Type B pancreatic cell (in vitro differentiated cells): ENCODE measurements around the gene DLEC1. TPM values are rescaled to one million over a fixed set of nuclear protein-coding genes. Genes with fewer than 3 reads are reported as not detected.

Source experiments
- DNase-seq: peaks from one replicate; pipeline ENCODE4 v3.0.0; 2021; ENCODE audit warnings: mixed read lengths; ENCODE audit not compliant: unreplicated experiment; ENCODE audit errors: extremely low spot score
- H3K27ac Mint-ChIP-seq: 2 replicates; pipeline ENCODE4 v1.8.0; 2021; ENCODE audit warnings: mild to moderate bottlenecking, mixed read lengths
- H3K27me3 Mint-ChIP-seq: 2 replicates; pipeline ENCODE4 v1.8.0; 2021; ENCODE audit warnings: mixed read lengths
- H3K36me3 Mint-ChIP-seq: 2 replicates; pipeline ENCODE4 v1.8.0; 2021; ENCODE audit warnings: mixed read lengths
- H3K4me1 Mint-ChIP-seq: one replicate; pipeline ENCODE4 v1.8.0; 2021; ENCODE audit warnings: mixed read lengths; ENCODE audit not compliant: unreplicated experiment
- H3K4me3 Mint-ChIP-seq: 2 replicates; pipeline ENCODE4 v1.8.0; 2021; ENCODE audit warnings: mild to moderate bottlenecking, mixed read lengths
- H3K9me3 Mint-ChIP-seq: 2 replicates; pipeline ENCODE4 v1.8.0; 2021; ENCODE audit warnings: mixed read lengths
- CTCF ChIP-seq: fragments of 200-600 bp; sonication (generic); conservative IDR thresholded peaks from 2 replicates; pipeline ENCODE4 v1.5.0; 2021; ENCODE audit warnings: antibody characterized with exemption, mild to moderate bottlenecking
- long read RNA-seq: library from polyadenylated mRNA; unstranded; transcript quantifications from one replicate; pipeline ENCODE4 v2.0.0, GENCODE V29; 2020
- total RNA-seq: library from RNA; stranded (reverse); gene quantifications from 2 replicates; pipeline ENCODE4 v1.2.1, GENCODE V29; 2021; ENCODE audit warnings: low replicate concordance

Gene DLEC1, protein sequence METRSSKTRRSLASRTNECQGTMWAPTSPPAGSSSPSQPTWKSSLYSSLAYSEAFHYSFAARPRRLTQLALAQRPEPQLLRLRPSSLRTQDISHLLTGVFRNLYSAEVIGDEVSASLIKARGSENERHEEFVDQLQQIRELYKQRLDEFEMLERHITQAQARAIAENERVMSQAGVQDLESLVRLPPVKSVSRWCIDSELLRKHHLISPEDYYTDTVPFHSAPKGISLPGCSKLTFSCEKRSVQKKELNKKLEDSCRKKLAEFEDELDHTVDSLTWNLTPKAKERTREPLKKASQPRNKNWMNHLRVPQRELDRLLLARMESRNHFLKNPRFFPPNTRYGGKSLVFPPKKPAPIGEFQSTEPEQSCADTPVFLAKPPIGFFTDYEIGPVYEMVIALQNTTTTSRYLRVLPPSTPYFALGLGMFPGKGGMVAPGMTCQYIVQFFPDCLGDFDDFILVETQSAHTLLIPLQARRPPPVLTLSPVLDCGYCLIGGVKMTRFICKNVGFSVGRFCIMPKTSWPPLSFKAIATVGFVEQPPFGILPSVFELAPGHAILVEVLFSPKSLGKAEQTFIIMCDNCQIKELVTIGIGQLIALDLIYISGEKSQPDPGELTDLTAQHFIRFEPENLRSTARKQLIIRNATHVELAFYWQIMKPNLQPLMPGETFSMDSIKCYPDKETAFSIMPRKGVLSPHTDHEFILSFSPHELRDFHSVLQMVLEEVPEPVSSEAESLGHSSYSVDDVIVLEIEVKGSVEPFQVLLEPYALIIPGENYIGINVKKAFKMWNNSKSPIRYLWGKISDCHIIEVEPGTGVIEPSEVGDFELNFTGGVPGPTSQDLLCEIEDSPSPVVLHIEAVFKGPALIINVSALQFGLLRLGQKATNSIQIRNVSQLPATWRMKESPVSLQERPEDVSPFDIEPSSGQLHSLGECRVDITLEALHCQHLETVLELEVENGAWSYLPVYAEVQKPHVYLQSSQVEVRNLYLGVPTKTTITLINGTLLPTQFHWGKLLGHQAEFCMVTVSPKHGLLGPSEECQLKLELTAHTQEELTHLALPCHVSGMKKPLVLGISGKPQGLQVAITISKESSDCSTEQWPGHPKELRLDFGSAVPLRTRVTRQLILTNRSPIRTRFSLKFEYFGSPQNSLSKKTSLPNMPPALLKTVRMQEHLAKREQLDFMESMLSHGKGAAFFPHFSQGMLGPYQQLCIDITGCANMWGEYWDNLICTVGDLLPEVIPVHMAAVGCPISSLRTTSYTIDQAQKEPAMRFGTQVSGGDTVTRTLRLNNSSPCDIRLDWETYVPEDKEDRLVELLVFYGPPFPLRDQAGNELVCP (N-terminal part only)
- total RNA-seq = 0.76 and 3.2 TPM in 2 replicates
- long read RNA-seq, partial matches to known transcripts = 0 of 5 reads
- long read RNA-seq, other reads (novel, unspliced or antisense) = 5 of 5 reads

GRCh38 chr3:38039101-38039898, at the start of gene DLEC1:
Gene DLEC1, plus strand, starts transcription at chr3:38039208. Its CDS starts 18 bp downstream, at chr3:38039226.
- DNase-seq = no peak
- no peak for TF ChIP-seq CTCF
- H3K4me3 Mint-ChIP-seq = peak within 1 kb of the TSS; percentile 82
- peaks cover 5% of the 10 kb centered on the region for H3K36me3 Mint-ChIP-seq
- peaks cover 21% of the 10 kb centered on the region for H3K4me1 Mint-ChIP-seq
- H3K27me3 Mint-ChIP-seq = peaks cover 35% of the 10 kb centered on the region
- peak within 1 kb of the TSS; percentile 82 for H3K27ac Mint-ChIP-seq
- H3K9me3 Mint-ChIP-seq = peaks cover 5% of the 10 kb centered on the region

DNA sequence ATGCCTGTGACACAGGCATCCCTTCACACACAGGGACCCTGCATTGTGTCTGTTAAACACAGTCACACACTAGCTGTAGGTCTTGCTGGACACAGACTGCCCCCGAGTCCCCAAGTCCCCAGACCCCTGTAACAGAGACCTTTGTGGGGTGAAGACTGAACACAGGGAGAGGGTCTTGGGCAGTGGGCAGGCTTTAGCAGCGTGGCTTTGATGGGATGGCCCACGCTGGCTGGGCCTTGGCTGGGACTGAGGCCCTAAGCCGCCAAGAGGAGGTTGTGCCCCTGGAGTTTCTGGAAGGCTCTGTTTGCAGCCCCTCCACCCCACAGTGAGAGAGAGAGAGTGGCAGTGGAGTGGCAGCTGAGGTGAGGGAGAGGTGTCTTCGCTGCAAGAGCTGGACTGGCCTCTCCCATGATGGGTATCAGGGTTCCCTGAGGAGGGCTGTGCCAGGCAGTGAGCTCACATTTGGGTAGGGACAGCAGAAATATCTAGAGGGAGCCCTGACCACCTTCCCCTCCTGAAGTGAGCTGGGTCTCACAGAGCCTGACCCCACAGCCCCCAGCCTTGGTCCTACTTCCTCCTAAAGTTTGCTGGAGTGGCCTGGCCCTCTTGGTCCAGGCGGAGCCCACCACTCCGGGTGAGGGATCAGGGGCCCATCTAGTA, 49.1 kb upstream of the DLEC1 start:
- Mint-ChIP-seq H3K36me3 (peaks cover 2% of the 10 kb centered on the region), H3K4me3 (no peak overlapping the region), H3K27ac (peak overlapping the region; percentile 83), H3K4me1 (peaks cover 44% of the 10 kb centered on the region), H3K27me3 (no peaks in the 10 kb centered on the region), H3K9me3 (no peaks in the 10 kb centered on the region)
- no peak for DNase-seq
- TF ChIP-seq CTCF = no peak

DNA sequence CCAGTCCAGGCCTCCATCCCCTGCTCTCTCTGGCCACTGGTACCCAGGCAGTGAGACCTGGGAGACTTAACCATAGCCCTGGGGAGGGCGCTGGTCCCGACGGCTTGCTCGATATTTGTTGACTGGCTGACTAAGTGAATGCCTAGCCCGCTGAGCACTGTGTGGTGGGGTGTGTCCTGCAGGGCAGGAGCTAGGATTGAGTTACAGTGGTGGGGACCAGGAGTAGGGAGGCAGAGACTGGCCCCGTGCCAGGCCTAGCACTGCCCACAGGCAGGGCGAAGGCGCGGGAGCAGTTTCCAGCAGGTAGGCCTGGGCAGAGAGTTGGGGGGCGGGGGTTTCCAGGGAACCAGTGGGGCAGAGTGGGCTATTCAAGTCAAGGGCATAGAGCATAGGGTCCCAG, 48.5 kb upstream of the DLEC1 start, which contains the start of gene VILL:
TSS of gene VILL (plus strand) at position 260 of the 400 bp plus-strand sequence. CDS start 2,887 bp downstream, outside the sequence.
- TF ChIP-seq CTCF = no peak
- peaks cover 42% of the 10 kb centered on the region for H3K4me1 Mint-ChIP-seq
- no peaks in the 10 kb centered on the region for H3K27me3 Mint-ChIP-seq
- peak within 1 kb of the TSS; percentile 83 for H3K27ac Mint-ChIP-seq
- DNase-seq = no peak
- peak within 1 kb of the TSS; percentile 28 for H3K4me3 Mint-ChIP-seq
- no peaks in the 10 kb centered on the region for H3K36me3 Mint-ChIP-seq
- no peaks in the 10 kb centered on the region for H3K9me3 Mint-ChIP-seq

GRCh38 chr3:37991109-37991508, 47.9 kb upstream of the DLEC1 start:
- peak overlapping the region; percentile 28 for H3K4me3 Mint-ChIP-seq
- H3K36me3 Mint-ChIP-seq = no peaks in the 10 kb centered on the region
- no peaks in the 10 kb centered on the region for H3K9me3 Mint-ChIP-seq
- no peak for DNase-seq
- peak overlapping the region; percentile 83 for H3K27ac Mint-ChIP-seq
- no peaks in the 10 kb centered on the region for H3K27me3 Mint-ChIP-seq
- no peak for TF ChIP-seq CTCF
- H3K4me1 Mint-ChIP-seq = peaks cover 42% of the 10 kb centered on the region
